ENCODE results near the gene NKD1. TPM values are rescaled to one million over a fixed set of nuclear protein-coding genes. Genes with fewer than 3 reads are reported as not detected.

NKD1 gene
- total and polyA plus RNA-seq, 7 donors: under 0.01 to 18.0 (median 6.7) TPM

DNA sequence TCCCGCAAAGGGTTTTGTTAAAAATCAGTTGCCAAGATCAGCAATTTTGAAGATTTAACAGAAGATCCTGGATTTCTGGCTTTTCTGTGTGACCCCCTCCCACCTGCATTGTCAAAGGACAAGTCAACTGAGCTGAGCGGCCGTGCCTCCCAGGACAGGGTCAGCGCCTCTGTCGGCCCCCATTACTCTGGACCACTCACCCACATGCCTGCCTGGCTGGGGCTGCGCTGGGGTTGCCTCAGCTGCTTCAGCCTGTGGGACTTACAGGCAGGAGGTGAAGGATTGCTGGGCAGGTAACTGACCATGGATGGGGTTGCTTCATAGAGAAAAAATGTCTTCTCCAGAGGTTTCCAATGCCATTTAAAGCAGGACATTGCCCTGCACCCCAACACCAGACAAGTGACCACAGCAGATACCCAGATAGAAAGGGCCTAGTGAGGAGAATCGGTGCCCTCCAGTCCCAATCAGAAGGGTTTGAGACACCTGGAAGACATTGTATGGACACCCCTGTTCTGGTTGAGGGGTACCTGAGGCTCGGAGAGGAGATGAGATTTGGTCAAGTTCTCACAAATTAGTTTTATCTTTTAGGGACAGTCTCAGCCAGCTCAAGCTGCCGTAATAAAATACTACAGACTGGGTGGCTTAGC is 80.1 kb downstream of the NKD1 start:
- Histone ChIP-seq H3K36me3 (peaks cover 0 to 43% (median 17%) of the 10 kb centered on the region in 4 donors), H3K4me3 (no peak overlapping the region), H3K4me1 (peaks cover 0 to 32% (median 26%) of the 10 kb centered on the region in 4 donors), H3K27ac (peak overlapping the region in 1 of 4 donors; percentile 46), H3K27me3 (no peaks in the 10 kb centered on the region), H3K9me3 (no peaks in the 10 kb centered on the region)
- no peak for TF ChIP-seq EP300 (IDR thresholded peaks at IDR 0.05)
- TF ChIP-seq POLR2A (IDR thresholded peaks at IDR 0.05): no peak
- TF ChIP-seq POLR2AphosphoS5 (IDR thresholded peaks at IDR 0.05): no peak
- no peak for TF ChIP-seq CTCF (IDR thresholded peaks at IDR 0.05)
- WGBS, 2 donors: 96 to 97% methylated on average over 9 of the region's 9 CpGs
- intact Hi-C loops (cut with DNase I): loop anchor here (5.0 kb wide), 1 partner anchor 36 kb away; no protein-coding TSS in a partner anchor
- no peak for DNase-seq

DNA sequence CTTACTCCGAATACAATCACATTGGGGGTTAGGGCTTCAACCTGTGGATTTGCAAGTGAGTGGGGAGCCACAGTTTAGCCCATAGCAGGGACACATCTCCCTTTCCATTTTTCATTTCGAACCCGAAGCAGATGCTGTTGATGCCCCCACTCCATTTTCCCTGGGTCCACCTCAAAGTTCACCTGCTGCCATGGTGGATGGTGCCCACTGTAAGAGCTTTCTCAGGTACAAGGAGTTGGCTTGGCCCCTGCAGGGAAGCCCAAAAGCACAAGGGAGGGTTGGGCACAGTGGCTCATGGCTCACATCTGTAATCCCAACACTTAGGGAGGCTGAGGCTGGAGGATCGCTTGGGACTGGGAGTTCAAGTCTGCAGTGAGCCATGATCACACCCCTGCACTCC is 81.1 kb downstream of the NKD1 start:
- WGBS, 2 donors: 86 to 95% methylated on average over 4 of the region's 4 CpGs
- peaks cover 0 to 32% (median 26%) of the 10 kb centered on the region in 4 donors for H3K4me1 ChIP-seq
- no peaks in the 10 kb centered on the region for H3K27me3 ChIP-seq
- no peak for TF ChIP-seq POLR2A (IDR thresholded peaks at IDR 0.05)
- no peak for TF ChIP-seq EP300 (IDR thresholded peaks at IDR 0.05)
- no peak for TF ChIP-seq POLR2AphosphoS5 (IDR thresholded peaks at IDR 0.05)
- TF ChIP-seq CTCF (IDR thresholded peaks at IDR 0.05): no peak
- DNase-seq: no peak
- H3K4me3 ChIP-seq: no peak overlapping the region
- intact Hi-C loops (cut with DNase I): loop anchor here (5.0 kb wide), 1 partner anchor 37 kb away; no protein-coding TSS in a partner anchor
- no peaks in the 10 kb centered on the region for H3K9me3 ChIP-seq
- H3K27ac ChIP-seq: no peak overlapping the region
- peaks cover 0 to 54% (median 20%) of the 10 kb centered on the region in 4 donors for H3K36me3 ChIP-seq

- Histone ChIP-seq H3K9me3 (no peaks in the 10 kb centered on the region), H3K4me1 (peaks cover 0 to 28% (median 23%) of the 10 kb centered on the region in 4 donors), H3K4me3 (no peak overlapping the region), H3K27ac (no peak overlapping the region), H3K27me3 (no peaks in the 10 kb centered on the region), H3K36me3 (peaks cover 0 to 51% (median 20%) of the 10 kb centered on the region in 4 donors)
- 96% methylated on average over 11 of the region's 11 CpGs for WGBS, 2 donors
- TF ChIP-seq POLR2A (IDR thresholded peaks at IDR 0.05) (no peak), POLR2AphosphoS5 (IDR thresholded peaks at IDR 0.05) (no peak), EP300 (IDR thresholded peaks at IDR 0.05) (no peak), CTCF (IDR thresholded peaks at IDR 0.05) (no peak)
- no peak for DNase-seq
- intact Hi-C loops (cut with DNase I): no loop called here
Measured at GRCh38 chr16:50630394-50631020, 82.3 kb downstream of the NKD1 start.

- 44 to 70% methylated on average over 8 of the region's 8 CpGs for WGBS, 2 donors
- no peak for DNase-seq
- Histone ChIP-seq H3K27me3 (no peaks in the 10 kb centered on the region), H3K4me3 (no peak overlapping the region), H3K27ac (no peak overlapping the region), H3K9me3 (no peaks in the 10 kb centered on the region), H3K4me1 (peaks cover 0 to 20% (median 14%) of the 10 kb centered on the region in 4 donors), H3K36me3 (peaks cover 0 to 46% (median 20%) of the 10 kb centered on the region in 4 donors)
- intact Hi-C loops (cut with DNase I): no loop called here
- TF ChIP-seq POLR2AphosphoS5 (IDR thresholded peaks at IDR 0.05) (no peak), POLR2A (IDR thresholded peaks at IDR 0.05) (no peak), EP300 (IDR thresholded peaks at IDR 0.05) (no peak), CTCF (IDR thresholded peaks at IDR 0.05) (no peak)
Measured at GRCh38 chr16:50631249-50631984, 83.2 kb downstream of the NKD1 start.

Measured in sigmoid colon (tissue), 7 donors.